SW 1271 (cell line): Measurements from ENCODE around the gene GBA2.
A peak's percentile ranks its signal among the peaks of the same experiment; 100 is the strongest.

Source experiments
- DNase-seq, 2 experiments: peaks; one replicate each; lab custom pipeline; 2025; lab: John Stamatoyannopoulos, UW

The GBA2 gene

DNA sequence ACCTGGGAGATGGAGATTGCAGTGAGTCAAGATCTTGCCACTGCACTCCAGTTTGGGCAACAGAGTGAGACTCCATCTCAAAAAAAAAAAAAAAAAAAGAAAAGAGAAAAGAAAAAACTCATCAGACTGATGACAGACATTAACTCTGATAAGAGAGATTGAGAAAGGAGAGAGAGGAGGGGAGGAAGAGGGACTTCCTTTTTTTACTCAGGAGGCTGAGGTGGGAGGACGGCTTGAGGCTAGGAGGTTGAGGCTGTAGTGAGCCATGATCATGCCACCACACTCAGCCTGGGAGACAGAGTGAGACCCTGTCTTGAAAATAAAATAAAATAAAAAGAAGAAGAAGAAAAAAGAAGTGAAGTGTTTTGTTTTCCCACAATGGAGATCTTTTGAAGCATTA, 14.8 kb upstream of the GBA2 start:
- DNase-seq = no peak

DNA sequence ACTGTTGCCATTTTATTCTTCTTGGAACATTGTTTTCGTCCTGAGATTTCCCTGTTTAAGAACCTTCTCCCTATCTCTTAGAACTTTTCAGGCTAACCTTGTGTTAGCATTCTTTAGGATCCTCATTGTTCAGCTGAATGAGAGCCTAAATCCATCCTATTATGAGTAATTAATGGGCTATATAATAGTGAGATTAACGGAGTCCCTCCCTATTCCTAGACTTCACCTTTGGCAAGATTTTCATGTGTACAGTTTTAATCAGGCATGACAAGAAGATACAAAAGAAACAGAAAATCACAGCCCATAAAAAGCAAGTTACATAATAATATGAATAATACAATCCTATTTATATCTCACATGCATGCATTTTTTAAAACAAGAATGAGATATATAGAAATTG, 14.2 kb upstream of the GBA2 start:
- DNase-seq = no peak

DNA sequence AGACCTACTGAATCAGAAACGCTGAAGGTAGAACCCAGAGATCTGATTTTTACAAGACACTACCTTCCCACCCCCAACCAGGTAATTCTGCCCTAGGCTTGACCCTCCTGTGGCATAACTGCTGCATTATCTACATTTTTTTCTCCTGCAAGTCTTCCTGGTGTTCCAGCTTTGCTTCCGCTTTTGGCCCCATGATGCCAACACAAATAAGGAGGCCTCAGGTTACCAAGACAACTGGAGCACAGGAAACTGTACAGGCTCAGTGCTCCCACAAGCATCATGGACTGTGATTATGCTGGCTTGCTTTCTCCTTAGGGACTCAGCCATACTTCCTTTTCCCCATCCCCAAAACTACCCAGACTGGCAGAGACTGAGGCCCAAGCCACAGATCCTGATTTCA, 11.6 kb upstream of the GBA2 start:
- no peak for DNase-seq

DNA sequence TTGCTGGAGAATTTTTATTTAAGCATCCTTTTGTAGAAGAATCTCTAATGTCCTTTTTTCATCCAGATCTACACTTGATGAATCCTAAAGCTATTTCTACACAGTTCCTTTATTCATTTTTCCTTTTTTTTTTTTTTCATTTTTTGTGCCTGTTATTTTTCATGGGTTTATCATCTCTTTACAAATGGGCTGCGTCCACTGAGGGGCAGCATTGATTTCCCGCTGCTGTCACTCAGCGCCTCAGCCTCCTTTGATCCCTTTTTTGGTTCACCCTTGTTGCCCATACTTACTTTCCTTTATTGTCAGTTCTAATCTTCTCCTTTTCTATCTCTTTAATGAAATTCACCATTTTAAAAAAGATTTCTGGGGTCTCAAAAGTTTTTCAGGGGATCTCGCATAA, 10.8 kb upstream of the GBA2 start:
- DNase-seq = no peak

DNA sequence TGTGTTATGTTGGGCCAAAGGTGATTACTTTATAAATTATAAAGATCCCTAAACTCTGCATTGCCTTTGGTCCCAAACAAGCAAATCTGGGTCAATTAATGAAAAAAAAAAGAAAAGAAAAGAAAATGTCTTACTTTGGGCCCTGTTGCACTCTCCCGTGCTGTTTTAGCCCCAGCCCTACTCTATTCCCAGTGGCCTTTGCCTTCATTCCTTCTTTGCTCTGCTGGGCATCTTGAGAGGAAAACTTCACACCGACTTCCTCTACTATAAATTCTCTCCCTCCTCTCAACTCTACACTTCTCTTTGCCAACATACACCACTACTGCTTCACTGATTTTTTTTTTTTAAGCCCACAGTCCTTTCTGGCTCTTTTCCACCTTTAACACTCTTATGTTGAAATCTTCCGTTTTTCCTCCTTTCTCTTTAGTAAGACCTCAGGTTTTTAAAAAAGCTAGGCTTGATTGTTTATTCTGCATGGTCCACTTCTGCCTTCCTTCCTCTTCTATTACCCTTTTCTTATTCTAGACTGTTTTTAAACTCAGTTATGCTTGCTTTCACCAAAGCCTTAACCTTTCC, 9.5 kb upstream of the GBA2 start:
- DNase-seq = no peak

DNA sequence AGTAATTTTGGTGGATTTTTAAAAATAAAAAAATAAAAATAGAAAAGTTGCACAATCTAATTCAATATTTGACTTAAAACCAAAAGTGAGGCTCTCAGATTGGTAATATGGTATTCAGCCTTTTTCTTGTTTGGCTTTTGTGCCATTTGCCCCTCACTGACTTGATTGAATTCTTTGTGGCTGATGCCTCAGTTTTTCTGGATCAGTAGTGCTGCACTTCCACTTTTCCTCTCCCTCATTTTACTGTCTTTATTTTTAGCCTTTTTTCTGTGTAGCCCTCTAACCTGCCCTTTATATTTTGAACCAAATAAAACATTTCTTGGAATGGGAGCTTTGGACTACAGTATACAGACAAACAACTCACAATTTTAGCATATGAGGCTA, 8.9 kb upstream of the GBA2 start:
- DNase-seq = no peak

DNA sequence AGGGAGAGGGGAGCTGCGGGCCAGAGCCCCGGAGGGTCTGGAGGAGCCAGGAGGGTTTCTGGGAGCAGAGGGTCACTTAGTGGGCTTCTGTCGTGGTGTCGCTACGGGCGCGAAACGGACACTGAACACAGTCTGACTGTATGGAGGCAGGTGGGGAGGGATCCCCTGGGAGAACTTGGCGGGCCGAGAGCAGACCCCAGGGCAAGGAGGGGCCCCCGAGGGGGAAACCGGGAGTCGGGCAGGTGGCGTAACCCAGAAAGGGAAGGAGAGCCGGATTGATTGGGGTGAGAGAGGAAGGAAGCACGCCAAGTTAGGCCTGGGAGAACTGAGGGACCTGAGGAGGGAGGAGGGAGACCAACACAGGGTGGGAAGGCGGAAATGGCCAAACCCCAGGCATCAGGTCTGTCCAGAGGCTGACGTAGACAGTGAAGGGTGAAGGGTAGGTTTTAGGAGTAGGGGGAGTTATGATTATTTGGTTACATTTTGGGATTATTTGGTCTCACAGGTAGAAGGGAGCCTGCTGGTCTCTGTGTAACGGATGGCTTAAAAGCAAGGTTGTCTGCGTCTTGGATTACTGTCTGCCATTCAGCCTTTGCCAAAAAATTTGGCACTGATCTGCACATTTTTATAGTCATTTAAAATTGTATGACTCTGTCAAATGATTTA, 8.3 kb upstream of the GBA2 start:
- peak; percentile 19 to 67 for DNase-seq

DNA sequence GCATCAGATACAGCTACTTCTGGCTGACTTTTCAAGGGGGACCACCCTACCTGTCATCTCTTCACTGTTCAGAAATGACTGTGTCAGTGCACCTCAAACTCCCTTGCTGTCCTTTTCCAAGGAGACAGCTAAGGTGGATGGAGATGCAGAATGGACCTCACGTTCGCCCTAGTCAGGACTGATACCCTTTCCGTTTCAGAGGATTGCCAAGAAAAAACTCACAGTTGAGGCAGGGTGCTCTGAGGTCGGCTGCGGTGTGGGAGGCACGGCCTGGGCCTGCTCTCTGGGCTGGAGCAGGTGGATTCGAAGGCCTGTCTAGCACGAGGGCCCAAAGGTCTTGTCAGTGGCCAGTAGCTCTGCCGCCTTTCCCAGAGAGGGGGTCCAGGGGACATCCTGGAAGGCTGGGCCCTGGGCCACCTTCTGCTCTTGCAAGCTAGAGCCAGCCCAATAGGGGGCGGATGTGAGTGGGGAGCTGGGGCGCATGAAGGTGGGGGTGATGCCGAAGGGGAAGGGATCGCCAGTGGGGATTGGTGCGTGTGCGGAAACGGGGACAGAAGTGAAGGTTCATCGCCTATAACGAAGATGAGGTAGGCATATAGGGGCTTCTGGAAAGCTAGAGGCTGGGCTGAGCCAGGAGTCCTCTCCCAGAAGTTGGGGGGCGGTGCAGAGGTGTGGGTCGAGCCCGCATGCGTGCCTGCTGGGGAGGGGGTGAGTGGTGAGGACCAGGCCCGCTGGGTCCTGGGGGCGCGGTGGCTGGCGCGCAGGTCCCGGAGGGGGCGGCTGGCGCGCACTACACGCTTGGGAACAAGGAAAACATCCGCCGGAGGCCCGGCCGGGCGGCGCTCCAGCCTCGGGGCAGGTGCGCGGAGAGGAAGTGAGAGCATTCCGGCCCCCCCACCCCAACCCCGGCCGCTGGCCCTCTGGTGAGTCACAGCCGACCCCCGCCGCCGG, 7.5 kb upstream of the GBA2 start:
- peak in 1 of 2 experiments; percentile 55 for DNase-seq

DNA sequence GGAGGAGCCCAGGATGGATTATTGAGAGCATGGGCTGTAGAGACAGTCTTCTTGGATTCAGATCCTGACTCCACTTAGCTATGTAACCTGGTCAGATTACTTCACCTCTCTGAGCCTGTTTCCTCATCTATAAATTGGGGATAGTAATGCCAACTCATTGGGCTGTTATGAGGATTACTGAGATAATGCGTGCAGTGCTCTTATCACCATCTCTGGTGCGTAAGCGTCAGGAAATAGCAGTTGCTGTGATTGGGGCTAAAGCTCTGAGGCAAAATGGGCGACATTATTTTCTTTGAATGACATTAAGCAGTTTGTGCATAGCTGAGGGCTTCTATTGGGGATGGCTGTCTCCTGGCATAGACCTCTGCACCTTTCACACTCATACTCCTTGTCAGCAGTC, 6.0 kb upstream of the GBA2 start:
- DNase-seq = no peak

DNA sequence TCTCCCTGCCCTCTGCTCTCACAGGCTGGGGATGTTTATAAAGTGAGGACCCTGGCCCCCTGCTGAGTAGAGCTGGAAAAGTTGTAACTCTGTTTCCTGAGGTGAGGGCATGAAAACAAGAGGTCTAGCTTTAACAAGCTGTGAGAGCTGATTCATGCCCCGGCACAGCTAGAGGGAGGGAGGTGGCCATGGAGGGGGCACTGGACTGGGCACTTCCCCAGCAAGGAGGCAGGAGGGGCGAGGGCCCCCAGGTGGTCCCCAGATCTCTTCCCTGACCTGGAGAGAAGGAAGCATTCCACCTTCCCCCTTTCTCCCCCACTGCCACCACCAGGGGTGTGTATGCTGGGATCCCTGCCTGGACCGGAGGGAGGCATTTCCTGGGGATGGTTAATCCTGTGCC, 5.2 kb upstream of the GBA2 start, which contains the start of gene MSMP:
Gene MSMP, minus strand, starts transcription at position 13 of the 400 bp plus-strand sequence. CDS start 147 bp downstream, outside the sequence.
- DNase-seq = no peak

DNA sequence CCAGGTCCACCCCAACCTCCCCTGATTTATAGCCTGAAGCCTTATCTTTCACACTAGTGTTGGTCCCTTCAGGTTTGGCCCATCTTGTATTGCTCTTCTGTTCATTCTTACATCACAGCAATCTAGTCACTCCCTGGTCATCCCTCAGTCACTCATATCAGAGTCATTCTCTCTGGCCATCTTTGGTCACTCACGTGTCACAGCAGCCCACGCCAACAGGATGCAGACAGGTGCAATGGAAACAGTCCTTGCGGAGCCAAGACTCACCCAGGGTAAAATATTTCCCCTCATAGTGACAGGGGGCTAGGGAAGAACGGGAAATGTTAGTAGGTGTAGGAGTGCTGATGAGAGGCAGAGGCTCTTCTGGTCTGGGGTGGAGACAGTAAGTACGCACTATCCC, 4.4 kb upstream of the GBA2 start:
- DNase-seq = no peak

DNA sequence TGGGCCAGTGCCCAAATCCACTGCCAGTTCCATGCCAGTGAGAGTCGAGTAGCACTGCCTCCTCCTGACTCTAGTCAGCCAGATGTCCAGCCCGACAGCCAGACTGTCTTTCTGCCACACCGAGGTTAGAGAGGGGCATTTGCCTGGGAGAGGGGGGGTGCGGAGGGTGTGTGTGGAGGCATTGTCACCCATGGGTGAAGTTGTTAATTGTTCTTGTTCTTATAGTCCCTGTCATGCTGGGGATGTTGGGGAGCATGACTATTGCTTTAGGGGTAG, 1.2 kb upstream of the GBA2 start:
- no peak for DNase-seq

DNA sequence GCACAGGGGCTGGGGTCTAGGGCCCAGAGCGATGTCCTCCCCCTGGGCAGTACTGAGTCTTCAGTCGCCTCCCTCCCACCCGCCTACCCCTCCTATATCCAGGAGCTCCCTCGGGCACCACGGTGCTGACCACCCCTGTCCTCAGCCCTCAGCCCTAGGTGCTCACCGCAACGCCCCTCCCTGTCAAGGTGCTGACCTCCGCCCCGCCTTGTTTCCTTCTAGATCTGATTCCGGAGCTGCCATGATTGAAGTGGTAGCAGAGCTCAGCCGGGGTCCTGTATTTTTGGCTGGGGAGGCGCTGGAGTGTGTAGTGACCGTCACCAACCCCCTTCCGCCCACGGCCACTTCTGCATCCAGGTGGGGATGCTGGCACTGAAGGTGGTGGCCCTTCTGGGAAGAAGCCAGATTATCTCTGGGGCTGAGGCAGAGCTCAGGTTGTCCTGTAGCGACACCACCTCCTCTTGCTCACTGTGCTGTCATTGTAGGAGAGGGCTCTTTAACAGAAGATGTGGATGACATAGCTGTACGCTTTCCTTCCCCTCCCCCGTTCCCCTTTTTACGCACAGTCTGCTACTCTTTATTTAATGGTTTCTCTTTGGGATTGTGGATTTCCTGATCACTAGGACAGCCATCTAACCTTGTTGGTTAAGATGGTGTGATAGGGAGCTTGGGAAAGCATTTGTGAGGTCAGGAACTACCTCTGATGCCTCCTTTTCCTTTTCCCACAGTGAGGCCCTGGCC, 657 bp upstream of the GBA2 start:
- peak in 1 of 2 experiments; percentile 10 for DNase-seq

DNA sequence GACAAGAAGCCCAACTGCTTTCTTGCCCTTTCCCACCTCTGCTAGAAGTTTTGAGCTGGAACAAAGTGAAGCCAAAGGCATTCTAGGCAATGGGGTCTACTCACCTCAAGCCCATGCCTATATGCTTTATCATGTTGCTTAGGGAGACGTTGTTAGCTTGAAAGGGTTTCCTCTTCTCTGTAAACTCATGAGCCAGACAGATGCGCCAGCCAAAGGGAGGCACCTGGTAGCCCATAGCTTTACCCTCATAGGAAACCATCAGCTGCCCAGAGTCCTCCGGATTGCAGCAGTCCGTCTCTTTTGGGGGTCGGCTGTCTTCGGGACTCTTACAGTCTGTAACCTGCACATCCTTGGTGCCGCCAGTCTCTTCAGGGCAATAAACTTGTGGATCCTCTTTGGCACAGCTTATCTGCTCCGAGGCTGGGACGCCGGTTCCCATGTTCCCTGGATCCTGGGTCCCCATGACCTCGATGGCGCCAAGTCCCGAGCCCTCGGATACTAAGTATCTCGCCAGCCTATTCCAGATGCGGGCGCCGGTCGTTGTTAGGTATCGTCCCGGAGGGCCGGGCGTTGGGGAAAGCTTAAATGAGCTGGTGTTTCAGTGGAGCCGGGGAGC, 678 bp downstream of the GBA2 start:
- no peak for DNase-seq

DNA sequence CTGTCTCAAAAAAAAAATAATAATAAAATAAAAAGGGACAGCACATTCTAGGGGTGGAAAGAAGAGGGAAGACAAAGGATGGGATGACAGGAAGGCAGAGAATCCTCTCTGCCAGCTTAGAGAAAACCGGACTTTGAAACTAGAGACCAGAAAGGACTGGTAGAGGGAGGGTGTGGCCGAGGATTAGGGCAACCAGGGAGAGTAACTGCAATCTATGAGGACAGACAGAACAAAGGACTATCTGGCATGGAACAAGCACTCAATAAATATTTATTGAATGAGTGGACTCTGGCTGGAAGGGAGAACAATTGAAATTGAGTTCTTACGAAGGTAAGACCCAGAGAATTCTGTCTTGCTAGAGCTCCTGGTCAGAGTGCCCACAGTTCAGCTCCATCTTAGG, 2.4 kb downstream of the GBA2 start:
- DNase-seq = no peak

DNA sequence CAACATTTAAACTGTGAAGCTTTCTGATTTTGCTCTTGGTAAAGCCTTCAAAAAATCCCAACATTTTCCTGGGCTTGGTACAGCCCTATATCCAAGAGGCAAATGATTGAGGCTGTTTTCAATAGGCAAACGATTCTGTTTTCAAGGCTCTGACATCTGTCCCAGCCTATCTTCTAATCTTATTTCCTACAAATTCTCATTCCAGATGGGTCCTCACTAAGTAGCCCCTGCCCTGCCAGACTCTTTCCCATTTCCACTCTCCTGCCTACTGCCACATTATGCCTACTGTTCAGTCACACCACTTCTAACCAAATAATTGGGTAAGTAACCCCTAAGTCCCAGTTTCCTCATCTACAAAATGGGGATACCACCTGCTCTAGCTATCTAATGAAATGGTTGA, 3.5 kb downstream of the GBA2 start:
- DNase-seq = no peak

DNA sequence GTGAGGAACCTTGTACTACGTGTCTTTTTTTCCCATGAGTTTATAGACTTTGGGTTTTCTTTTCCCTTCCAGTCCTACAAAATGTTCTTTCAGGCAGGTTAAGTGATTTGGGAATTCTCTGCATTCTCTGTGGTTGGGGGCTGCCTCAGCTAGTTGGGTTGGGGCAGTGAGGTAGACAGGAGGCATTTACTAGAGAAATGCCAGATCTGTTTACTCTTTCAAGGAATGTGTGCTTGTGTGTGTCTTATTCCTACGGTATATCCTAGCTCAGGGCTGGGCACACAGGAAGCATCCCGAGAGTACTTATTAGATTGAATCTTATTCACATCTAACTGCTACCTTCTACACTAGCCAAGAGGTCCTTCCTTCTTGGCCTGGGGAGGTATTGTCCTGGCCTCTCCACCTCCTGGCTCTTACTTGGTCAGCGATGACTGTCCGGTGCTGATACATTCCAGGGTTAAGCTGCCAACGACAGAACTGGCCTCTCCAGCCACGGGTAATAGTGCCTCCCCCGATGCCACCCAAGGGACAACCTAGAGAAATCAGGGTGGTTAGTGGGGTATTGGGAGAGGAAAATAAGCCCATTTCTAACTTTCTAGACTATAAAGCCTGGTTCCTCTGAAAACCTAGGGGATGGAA, 5.0 kb downstream of the GBA2 start:
- no peak for DNase-seq

DNA sequence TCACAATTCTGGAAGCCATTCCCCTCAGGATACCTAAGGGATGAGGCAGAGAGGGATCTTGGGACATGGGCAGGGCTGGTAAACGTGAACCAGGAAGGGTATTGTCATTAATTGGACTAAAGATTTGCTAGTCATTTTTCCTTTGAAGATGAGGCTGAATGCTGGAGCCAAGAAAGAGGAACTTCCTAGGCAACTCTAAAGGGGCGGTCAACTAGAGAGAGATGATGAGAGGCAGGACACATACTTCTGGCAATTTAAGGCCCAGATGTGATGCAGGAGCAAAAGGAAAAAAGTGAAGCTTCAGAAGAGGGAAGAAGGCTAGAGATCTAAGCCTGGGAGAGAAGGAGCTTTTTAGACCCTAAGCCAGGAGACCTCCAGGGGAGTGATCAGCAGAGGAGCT, 5.6 kb downstream of the GBA2 start:
- no peak for DNase-seq

DNA sequence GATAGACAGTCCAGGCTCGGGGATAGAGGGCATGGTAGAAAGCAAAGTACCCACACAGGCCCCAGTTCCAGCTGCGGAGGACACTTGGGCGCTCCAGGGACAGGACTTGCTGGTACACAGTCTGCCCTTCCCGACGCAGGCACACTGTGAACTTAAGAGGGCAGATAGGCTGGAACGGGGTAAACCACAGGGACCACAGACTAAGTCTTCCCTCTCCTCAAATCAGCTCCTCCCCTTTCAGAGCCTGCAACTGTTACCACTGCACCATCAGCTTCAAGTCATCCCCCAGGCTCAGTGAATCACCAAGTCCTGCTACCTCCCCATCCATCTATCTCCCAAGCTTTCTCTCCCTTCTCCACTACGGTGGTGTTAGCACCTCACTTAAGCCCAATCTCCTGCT, 7.3 kb downstream of the GBA2 start:
- DNase-seq = no peak

DNA sequence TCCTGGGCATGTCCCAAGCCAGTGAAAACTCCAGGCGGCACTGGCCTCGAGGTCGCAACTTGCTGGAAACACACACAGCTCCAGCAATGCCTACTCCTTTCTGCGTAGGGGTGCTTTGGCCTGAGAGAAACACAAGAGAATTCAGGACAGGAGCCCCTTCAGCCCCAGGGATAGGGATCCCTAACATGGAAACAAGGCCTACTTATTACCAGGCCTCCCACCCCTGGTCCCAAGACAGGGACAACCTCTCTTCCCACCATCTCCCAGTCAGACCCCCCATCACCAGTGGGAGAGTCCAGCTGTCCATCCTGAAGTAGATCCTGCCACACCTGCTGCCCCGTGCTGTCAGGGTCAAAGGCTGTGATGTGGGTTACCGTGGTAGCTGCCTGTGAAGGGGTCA, 8.8 kb downstream of the GBA2 start:
- DNase-seq = no peak

DNA sequence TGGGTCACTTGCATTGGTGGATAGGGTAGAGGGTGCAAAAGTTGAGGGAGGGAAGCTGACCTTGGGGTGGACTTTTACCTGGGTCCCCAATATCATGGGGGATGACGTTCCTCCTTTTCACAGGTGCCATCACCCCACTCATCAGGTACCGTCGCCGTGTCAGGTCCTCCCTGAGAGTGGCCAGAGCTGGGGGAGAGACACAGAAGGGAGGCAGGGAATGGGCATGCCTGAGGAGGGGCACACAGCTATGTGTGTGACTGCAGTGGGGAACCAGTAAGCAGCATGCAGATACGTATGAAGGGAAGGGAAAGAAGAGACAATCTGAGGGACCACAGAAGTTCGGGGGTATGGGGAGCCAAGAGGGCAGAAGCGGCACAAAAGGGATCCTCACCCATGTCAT, 10.1 kb downstream of the GBA2 start:
- no peak for DNase-seq

DNA sequence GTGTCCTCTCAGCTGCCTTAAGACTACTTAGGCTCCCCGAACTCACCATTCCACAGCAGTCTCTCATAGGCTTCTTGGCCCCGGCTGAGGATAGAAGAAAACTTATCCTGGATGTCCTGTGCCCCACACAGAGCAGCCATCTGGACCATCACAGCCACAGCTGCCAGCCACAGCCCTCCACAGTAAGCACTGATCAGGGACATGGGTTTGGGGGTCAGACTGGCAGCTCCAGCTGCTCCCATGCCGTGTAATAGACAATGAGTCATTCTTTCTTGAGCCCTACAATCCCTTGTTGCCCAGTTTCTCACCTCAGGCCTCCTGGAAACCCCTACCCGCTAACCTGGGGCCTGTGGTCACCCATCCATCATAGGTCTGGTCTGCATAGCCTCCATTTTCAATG, 10.8 kb downstream of the GBA2 start:
- DNase-seq = no peak
